C4-2B (cell line): ENCODE data around the gene ATP2B3.

Experiments used
- H3K27ac ChIP-seq: fragments of 450-650 bp; 2 replicates; pipeline ENCODE4 v1.5.1; 2017
- CTCF ChIP-seq: fragments of 450-650 bp; conservative IDR thresholded peaks from 2 replicates; pipeline ENCODE4 v1.5.1; 2017; ENCODE audit warnings: mild to moderate bottlenecking
- ZFX ChIP-seq: fragments of 450-650 bp; IDR thresholded peaks from 2 replicates; pipeline ENCODE4 v1.6.1; 2017

Gene ATP2B3

GRCh38 chrX:153573984-153574383 is 56.5 kb downstream of the ATP2B3 start:
- H3K27ac ChIP-seq: no peak overlapping the region
- no peak for TF ChIP-seq CTCF
- TF ChIP-seq ZFX: no peak

DNA sequence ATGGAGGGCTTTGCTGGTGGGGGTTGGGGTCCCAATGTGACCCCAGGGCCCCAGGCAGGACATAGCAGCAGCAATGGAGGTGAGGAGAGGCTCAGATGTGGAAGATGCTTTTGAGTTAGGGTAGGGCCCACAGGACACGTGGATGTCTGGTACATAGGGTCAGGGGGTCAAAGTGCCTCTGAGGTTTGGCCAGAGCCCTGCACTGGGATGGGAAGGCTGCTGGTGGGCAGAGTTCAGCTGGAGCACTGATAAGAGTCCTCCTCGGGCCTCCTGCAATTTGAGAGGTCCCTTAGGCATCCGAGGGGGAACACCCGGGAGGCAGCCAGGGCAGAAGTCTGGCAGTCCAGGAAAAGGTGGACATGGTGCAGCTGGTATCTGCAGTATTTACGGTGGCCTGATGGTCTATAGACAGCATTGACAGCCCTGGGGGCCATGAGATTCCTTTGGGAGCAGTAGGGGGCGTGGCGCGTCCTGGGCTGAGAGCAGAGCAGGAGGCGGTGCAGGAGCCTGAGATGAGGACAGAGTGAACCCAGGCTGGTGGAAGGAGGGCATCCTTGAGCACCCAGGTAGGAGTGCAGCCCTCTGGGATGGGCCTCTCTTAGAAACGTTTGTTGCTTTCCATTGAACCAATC is 58.9 kb downstream of the ATP2B3 start:
- H3K27ac ChIP-seq: no peak overlapping the region
- TF ChIP-seq ZFX: no peak
- no peak for TF ChIP-seq CTCF

- no peak overlapping the region for H3K27ac ChIP-seq
- no peak for TF ChIP-seq CTCF
Measured at GRCh38 chrX:153576961-153577360, 59.5 kb downstream of the ATP2B3 start.

DNA sequence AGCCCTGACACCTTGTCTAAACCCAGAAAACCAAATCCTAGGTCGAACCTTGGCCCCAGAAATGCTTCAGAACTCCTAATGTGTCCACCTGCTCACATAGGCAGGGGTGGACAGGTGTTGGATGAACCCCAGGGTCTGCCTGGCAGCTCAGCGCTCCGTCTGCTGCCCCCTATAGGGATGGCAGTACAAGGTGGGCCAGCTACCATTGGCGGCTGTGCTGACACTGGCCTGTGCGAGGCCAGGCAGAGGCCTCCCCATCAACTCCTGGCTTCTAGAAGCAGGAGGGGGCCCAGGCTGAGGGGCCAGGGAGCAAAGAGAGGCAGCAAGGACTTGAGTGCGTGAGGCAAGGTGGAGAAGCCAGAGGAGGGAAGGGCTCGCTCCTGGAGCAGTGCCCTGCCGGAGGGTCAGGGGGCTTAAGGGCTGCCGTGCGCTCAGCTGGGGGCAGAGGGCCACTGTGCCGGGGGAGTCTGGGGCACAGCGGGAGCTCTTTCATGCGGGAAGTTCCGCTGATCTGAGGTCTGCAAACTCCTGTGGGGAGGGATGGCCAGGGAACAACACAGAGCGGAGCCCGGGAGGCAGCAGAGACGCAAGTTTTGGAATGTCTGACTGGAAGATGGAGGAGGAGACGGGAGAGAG is 60.9 kb downstream of the ATP2B3 start:
- TF ChIP-seq ZFX: no peak
- no peak for TF ChIP-seq CTCF
- H3K27ac ChIP-seq: no peak overlapping the region

DNA sequence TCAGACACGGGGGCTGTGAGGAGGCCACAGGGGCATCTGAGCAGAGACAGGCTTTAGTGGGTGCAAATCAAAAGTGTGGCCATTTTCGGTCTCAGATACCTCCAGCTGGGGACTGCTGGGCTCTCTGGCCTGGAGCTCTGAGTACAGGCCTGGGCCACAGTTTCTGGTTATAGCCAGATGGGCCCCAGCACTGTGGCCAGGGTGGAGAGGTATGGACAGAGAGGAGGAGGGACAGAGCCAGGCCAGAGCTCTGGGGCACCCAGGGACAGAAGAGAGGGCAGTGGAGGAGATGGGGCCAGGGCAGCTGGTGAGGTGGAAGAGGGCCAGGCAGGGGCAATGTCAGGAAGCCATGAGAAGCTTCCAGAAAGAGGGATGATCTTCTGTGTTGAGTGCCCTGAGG is 61.4 kb downstream of the ATP2B3 start:
- TF ChIP-seq CTCF (no peak), ZFX (no peak)
- H3K27ac ChIP-seq: no peak overlapping the region

GRCh38 chrX:153580700-153581386 is 63.4 kb downstream of the ATP2B3 start:
- TF ChIP-seq ZFX (no peak), CTCF (peak; percentile 47)
- H3K27ac ChIP-seq: no peak overlapping the region

DNA sequence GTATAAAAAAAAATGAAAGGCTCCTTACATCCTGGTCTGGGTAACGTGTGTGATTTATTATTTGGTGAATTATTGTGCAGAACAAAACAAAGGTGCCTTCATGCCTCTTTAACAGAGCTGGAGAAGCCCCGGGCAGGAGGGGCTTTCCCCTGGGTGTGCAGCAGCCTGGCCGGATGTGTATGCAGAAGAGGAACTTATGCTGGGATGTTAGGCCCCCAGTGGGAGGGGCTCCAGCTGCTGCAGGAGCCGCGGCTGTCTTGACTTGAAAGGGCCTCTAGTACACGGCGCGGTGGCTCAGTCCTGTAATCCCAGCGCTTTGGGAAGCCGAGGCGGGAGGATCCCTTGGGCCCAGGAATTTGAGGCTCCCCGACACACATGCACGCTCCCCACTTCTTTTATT is 65.5 kb downstream of the ATP2B3 start:
- TF ChIP-seq ZFX (no peak), CTCF (no peak)
- H3K27ac ChIP-seq: no peak overlapping the region
